C4-2B (cell line): ENCODE measurements around the gene MAST4.

Experiments used
- H3K27ac ChIP-seq: fragments of 450-650 bp; 2 replicates; pipeline ENCODE4 v1.5.1; 2017
- ZFX ChIP-seq: fragments of 450-650 bp; IDR thresholded peaks from 2 replicates; pipeline ENCODE4 v1.6.1; 2017
- TF ChIP-seq, protein P1 (sequence below): fragments of 450-650 bp; conservative IDR thresholded peaks from 2 replicates; pipeline ENCODE4 v1.5.1; 2017; ENCODE audit warnings: mild to moderate bottlenecking

Gene MAST4

DNA sequence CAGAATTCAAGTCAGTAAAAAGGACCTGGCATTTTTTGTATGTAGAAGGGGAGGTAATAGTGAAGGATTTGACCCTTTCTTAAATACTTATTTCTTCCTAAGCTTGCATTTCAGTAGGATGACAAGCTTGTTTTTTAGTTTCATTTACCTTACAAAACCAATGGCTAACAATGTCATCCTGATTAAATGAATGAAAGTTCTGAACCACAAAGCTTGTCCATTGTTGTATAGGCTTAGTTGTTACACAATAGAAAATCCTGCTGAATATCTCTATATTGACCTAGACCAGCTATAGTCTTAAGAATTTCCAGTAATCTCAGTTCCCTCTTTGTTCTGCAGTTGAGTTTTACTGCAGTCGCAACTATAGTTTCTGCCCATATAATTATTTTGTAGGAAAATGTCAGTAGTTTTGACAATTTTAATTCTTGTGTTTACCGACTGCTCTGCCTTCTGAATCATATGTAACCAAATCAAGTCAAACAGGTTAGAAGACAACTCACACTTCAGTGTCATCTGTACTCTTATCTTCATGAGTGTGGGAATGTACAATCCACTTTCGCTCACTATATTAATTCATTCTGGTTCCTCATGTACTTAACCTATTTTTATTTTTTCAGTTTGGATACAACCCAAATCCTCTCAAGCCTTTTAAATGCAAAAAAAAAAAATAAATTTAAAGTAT lies 404.7 kb downstream of the MAST4 start:
- no peak for TF ChIP-seq ZFX
- TF ChIP-seq, protein P1, sequence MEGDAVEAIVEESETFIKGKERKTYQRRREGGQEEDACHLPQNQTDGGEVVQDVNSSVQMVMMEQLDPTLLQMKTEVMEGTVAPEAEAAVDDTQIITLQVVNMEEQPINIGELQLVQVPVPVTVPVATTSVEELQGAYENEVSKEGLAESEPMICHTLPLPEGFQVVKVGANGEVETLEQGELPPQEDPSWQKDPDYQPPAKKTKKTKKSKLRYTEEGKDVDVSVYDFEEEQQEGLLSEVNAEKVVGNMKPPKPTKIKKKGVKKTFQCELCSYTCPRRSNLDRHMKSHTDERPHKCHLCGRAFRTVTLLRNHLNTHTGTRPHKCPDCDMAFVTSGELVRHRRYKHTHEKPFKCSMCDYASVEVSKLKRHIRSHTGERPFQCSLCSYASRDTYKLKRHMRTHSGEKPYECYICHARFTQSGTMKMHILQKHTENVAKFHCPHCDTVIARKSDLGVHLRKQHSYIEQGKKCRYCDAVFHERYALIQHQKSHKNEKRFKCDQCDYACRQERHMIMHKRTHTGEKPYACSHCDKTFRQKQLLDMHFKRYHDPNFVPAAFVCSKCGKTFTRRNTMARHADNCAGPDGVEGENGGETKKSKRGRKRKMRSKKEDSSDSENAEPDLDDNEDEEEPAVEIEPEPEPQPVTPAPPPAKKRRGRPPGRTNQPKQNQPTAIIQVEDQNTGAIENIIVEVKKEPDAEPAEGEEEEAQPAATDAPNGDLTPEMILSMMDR, result no peak

DNA sequence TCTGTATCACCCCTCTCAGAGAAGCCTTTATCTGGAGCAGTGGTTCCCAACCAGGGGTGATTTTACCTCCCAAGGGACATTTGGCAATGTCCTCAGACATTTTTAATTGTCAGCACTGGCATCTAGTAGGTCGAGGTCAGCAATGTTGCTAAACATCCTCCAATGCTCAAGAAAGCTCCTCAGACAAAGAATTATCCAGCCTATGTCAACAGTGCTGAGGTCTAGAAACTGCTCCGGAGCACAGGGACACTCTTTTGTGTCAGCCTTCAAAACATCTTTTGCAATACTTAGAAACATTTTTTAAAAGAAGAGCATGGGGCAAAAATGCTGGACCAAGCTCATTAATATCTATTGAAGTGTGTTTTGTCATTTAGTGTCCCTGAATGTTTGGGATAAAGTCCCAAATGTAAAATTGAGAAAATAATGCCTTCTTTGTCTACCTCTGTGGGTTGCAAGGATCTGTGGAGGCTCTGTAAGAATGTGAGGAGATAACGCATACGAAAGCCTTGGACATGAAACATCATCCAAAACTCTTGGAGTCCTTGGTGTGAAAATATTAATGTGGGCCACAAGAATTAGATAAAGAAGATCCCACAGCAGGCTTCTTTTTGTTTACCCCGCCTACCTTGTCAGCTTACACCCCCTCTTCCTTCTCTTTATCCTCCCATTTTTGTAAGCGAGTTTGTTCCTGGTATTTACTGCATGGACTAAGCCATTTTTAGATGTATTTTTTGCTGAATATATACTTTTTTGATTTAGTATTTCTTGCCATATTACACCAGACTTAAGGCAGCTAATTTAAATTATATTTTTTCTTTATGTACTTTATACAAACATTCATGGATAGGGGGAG lies 406.9 kb downstream of the MAST4 start:
- H3K27ac ChIP-seq, result peak overlapping the region; percentile 77
- TF ChIP-seq, protein P1, result no peak
- TF ChIP-seq ZFX, result no peak

More for the DNA sequence above, 404.7 kb downstream of the MAST4 start:
- no peak overlapping the region for H3K27ac ChIP-seq

GRCh38 chr5:67003685-67003934 lies 407.4 kb downstream of the MAST4 start:
- TF ChIP-seq, protein P1, result no peak
- no peak for TF ChIP-seq ZFX
- H3K27ac ChIP-seq, result peak overlapping the region; percentile 77

- TF ChIP-seq, protein P1, result no peak
- no peak for TF ChIP-seq ZFX
- H3K27ac ChIP-seq, result peak overlapping the region; percentile 77
Measured at GRCh38 chr5:67003935-67004729, 407.9 kb downstream of the MAST4 start.

DNA sequence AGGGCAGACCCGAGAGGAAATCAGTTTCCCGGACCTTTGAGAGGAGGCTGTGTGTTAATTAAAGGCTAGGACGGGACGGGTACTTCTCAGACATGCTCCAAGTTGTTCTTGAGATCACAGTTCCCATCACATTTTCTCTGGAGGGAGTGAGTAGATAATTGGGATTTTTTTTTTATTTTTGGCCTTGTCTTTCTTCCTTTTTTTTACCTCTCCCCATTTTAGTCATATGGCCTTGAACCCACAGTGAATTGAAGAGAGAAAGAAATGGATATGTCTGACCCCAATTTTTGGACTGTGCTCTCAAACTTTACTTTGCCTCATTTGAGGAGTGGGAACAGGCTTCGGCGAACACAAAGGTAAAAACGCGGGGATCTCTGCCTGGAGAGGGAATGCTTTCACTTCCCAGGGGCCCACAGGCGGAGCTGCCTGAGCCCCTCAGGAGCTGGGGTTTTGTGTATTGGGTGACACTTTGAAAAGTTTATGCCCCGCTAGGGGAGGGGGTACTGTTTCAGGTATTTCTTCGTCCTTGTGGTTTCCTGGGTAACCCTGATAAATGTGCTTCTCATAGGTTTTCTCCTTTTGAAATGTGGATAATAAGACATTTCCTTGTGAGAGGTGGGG lies 408.6 kb downstream of the MAST4 start:
- TF ChIP-seq ZFX, result no peak
- H3K27ac ChIP-seq, result peak overlapping the region; percentile 77

DNA sequence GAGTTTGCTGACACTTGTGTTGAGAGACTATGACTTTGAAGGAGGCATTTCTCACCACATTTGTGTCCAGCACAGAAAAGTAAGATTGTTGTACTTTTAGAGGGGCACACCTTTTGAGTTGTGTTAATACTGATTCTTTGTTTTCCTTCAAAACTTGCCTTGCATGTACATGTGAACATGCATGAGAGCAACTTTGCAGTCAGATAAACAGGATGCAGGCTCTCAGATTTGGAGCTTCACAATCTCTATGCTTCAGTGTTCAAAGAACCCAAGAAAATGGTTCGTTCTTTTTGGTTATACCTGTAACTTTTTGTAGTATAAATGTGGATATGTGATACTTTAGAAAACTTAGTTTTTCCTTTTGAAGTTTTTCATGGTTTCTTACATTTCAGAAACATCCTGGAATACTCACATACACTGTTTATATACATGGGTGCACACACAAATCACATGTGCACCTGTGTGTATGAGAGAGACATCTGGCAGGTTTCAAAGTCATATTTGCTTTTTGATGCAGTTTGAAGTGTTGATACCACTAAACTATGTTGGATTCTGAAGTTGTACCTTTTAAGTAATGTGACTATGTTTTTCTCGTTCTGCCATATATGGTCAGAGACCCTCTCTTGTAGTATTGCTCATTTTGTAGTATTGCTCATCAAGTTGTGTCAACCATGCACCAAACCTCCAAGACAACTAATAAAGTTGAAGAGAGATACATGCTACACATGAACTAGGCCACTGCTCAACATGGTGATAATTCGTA lies 409.7 kb downstream of the MAST4 start:
- no peak overlapping the region for H3K27ac ChIP-seq
- no peak for TF ChIP-seq ZFX
- TF ChIP-seq, protein P1, result no peak

GRCh38 chr5:67006500-67006848 lies 410.3 kb downstream of the MAST4 start:
- no peak overlapping the region for H3K27ac ChIP-seq
- TF ChIP-seq, protein P1, result no peak
- no peak for TF ChIP-seq ZFX
